Fibroblast of lung (primary cell): Measurements from ENCODE around the gene CCDC85C. TPM values are rescaled to one million over a fixed set of nuclear protein-coding genes. Genes with fewer than 3 reads are reported as not detected.
A peak's percentile ranks its signal among the peaks of the same experiment; 100 is the strongest.

Experiments
- DNase-seq, 2 donors: peaks; one replicate each; pipeline versions ENCODE4 v3.0.0 to v3.0.0-alpha.2; 2010; ENCODE audit warnings: low read depth in 2 of 2
- H2AFZ ChIP-seq: 2 replicates; pipeline ENCODE4 v1.5.1; 2012; ENCODE audit warnings: low read length, control low read depth, inconsistent platforms
- H3K27ac ChIP-seq: 2 replicates; pipeline ENCODE4 v1.5.1; 2011; ENCODE audit warnings: low read length, control low read depth; ENCODE audit not compliant: insufficient read depth
- H3K27me3 ChIP-seq: 2 replicates; pipeline ENCODE4 v1.5.1; 2011; ENCODE audit warnings: mild to moderate bottlenecking, low read length; ENCODE audit not compliant: control insufficient read depth, insufficient read depth
- H3K36me3 ChIP-seq: 2 replicates; pipeline ENCODE4 v1.5.1; 2011; ENCODE audit warnings: low read length; ENCODE audit not compliant: control insufficient read depth, insufficient read depth
- H3K4me1 ChIP-seq: 2 replicates; pipeline ENCODE4 v1.5.1; 2011; ENCODE audit warnings: low read length; ENCODE audit not compliant: control insufficient read depth, insufficient read depth; ENCODE audit errors: extremely low read depth
- H3K4me2 ChIP-seq: 2 replicates; pipeline ENCODE4 v1.5.1; 2011; ENCODE audit warnings: low read length, control low read depth; ENCODE audit not compliant: insufficient read depth; ENCODE audit errors: extremely low read depth
- H3K4me3 ChIP-seq, 4 experiments: fragments of 200-600 bp in 1 of 4; sonication (generic) in 1 of 4; replicated peaks in 1 of 4; 2 replicates each; pipeline ENCODE4 v1.5.1; 2011 to 2016; ENCODE audit warnings: low read length in 4 of 4, low read depth in 3 of 4, mild to moderate bottlenecking in 3 of 4, control low read depth in 2 of 4, inconsistent platforms in 1 of 4, mixed read lengths in 1 of 4; ENCODE audit not compliant: insufficient read depth in 1 of 4; ENCODE audit errors: control extremely low read depth in 1 of 4
- H3K79me2 ChIP-seq: 2 replicates; pipeline ENCODE4 v1.5.1; 2012; ENCODE audit warnings: mild to moderate bottlenecking, low read length, inconsistent platforms; ENCODE audit not compliant: control insufficient read depth, insufficient read depth
- H3K9ac ChIP-seq: 2 replicates; pipeline ENCODE4 v1.5.1; 2011; ENCODE audit warnings: mild to moderate bottlenecking, low read length, control low read depth; ENCODE audit not compliant: insufficient read depth
- H3K9me3 ChIP-seq: 2 replicates; pipeline ENCODE4 v1.5.1; 2012; ENCODE audit warnings: low read depth, low read length; ENCODE audit not compliant: control insufficient read depth, insufficient read depth
- H4K20me1 ChIP-seq: 2 replicates; pipeline ENCODE4 v1.5.1; 2011; ENCODE audit warnings: low read length; ENCODE audit not compliant: control insufficient read depth, insufficient read depth; ENCODE audit errors: extremely low read depth
- CTCF ChIP-seq, 2 donors: IDR thresholded peaks in 1 of 2; conservative IDR thresholded peaks in 1 of 2; 1 replicate in 1 of 2; 2 replicates in 1 of 2; pipeline ENCODE4 v1.5.1; 2011 to 2012; ENCODE audit warnings: low read length in 2 of 2, control low read depth in 1 of 2, inconsistent platforms in 1 of 2, low read depth in 1 of 2, mild to moderate bottlenecking in 1 of 2
- EZH2 ChIP-seq: IDR thresholded peaks from 2 replicates; pipeline ENCODE4 v1.5.1; 2012; ENCODE audit warnings: low read length, control low read depth, mild to moderate bottlenecking; ENCODE audit errors: missing control alignments
- polyA plus RNA-seq, 2 donors: library from polyadenylated mRNA; depleted of rRNA in 1 of 2; stranded (reverse) in 1 of 2; unstranded in 1 of 2; fragments of >200 nt; gene quantifications; 2 replicates each; pipeline ENCODE4 v1.2.1, GENCODE V29; 2011 to 2012; ENCODE audit warnings: missing spikeins in 1 of 2
- total RNA-seq: library from RNA; depleted of rRNA; stranded (reverse); fragments of >200 nt; gene quantifications from 2 replicates; pipeline ENCODE4 v1.2.1, GENCODE V29; 2014

CCDC85C gene
- total and polyA plus RNA-seq, 2 donors (not counting 1 experiment from before 2014, with no cell fraction given) = 4.6 to 9.6 TPM

GRCh38 chr14:99611646-99612045 is 7.6 kb upstream of the CCDC85C start:
- no peaks in the 10 kb centered on the region for H3K27me3 ChIP-seq
- no peaks in the 10 kb centered on the region for H3K9me3 ChIP-seq
- no peak overlapping the region for H3K9ac ChIP-seq
- H3K4me2 ChIP-seq = no peak overlapping the region
- H3K4me3 ChIP-seq = no peak overlapping the region
- H3K27ac ChIP-seq = no peak overlapping the region
- no peaks in the 10 kb centered on the region for H4K20me1 ChIP-seq
- H2AFZ ChIP-seq = no peak overlapping the region
- H3K79me2 ChIP-seq = no peaks in the 10 kb centered on the region
- H3K4me1 ChIP-seq = peaks cover 2% of the 10 kb centered on the region
- H3K36me3 ChIP-seq = no peaks in the 10 kb centered on the region
- TF ChIP-seq CTCF (conservative IDR thresholded peaks at IDR 0.05 in 1 of 2, IDR thresholded peaks at IDR 0.05 in 1 of 2; ENCODE audit: low read depth in 1 of 2, low read length in 2 of 2) = no peak
- no peak for TF ChIP-seq EZH2
- DNase-seq = no peak

GRCh38 chr14:99609245-99610170 is 5.5 kb upstream of the CCDC85C start:
- H3K79me2 ChIP-seq = no peaks in the 10 kb centered on the region
- no peaks in the 10 kb centered on the region for H3K9me3 ChIP-seq

More at GRCh38 chr14:99609245-99610170, 5.5 kb upstream of the CCDC85C start:
- no peaks in the 10 kb centered on the region for H4K20me1 ChIP-seq
- H3K27me3 ChIP-seq = no peaks in the 10 kb centered on the region
- no peak overlapping the region for H3K4me3 ChIP-seq
- H2AFZ ChIP-seq = no peak overlapping the region
- TF ChIP-seq CTCF (conservative IDR thresholded peaks at IDR 0.05 in 1 of 2, IDR thresholded peaks at IDR 0.05 in 1 of 2; ENCODE audit: low read depth in 1 of 2, low read length in 2 of 2) (peak; percentile 31 to 63), EZH2 (no peak)
- H3K4me1 ChIP-seq = peaks cover 2% of the 10 kb centered on the region
- no peak overlapping the region for H3K27ac ChIP-seq
- no peak overlapping the region for H3K9ac ChIP-seq
- DNase-seq = no peak
- H3K4me2 ChIP-seq = no peak overlapping the region
- no peaks in the 10 kb centered on the region for H3K36me3 ChIP-seq
